Ascending aorta (tissue), 2 donors: ENCODE data around the gene LHCGR. TPM values are rescaled to one million over a fixed set of nuclear protein-coding genes. Genes with fewer than 3 reads are reported as not detected.

Experiments
- DNase-seq, 2 donors: peaks; one replicate each; pipeline ENCODE4 v3.0.0-alpha.2; 2019; ENCODE audit warnings: low spot score in 2 of 2
- H3K27ac ChIP-seq, 2 donors: fragments of 200-600 bp; sonication (generic); one replicate each; pipeline ENCODE4 v1.5.1; 2016 to 2017; ENCODE audit warnings: mild to moderate bottlenecking in 1 of 2
- H3K27me3 ChIP-seq: fragments of 200-600 bp; sonication (generic); one replicate; pipeline ENCODE4 v1.5.1; 2017
- H3K36me3 ChIP-seq, 2 donors: fragments of 200-600 bp; sonication (generic); one replicate each; pipeline ENCODE4 v1.5.1; 2016
- H3K4me1 ChIP-seq, 2 donors: fragments of 200-600 bp; sonication (generic); one replicate each; pipeline ENCODE4 v1.5.1; 2016 to 2017; ENCODE audit warnings: mild to moderate bottlenecking in 1 of 2
- H3K4me3 ChIP-seq, 2 donors: fragments of 200-600 bp; sonication (generic); one replicate each; pipeline ENCODE4 v1.5.1; 2016 to 2017; ENCODE audit warnings: mild to moderate bottlenecking in 1 of 2
- H3K9me3 ChIP-seq, 2 donors: fragments of 200-600 bp; sonication (generic); one replicate each; pipeline ENCODE4 v1.5.1; 2016
- intact Hi-C: fragments of 100-400 bp; cut with DNase I; formaldehyde crosslinking; loops from one replicate; pipeline ENCODE4 v1.15.1; 2023
- total RNA-seq: library from RNA; depleted of rRNA; stranded (reverse); fragments of >200 nt; gene quantifications from one replicate; pipeline ENCODE4 v1.1.0, GENCODE V29; 2016
- TF ChIP-seq, protein P1 (sequence below), 3 experiments: fragments of 200-600 bp in 2 of 3; fragments of 450-650 bp in 1 of 3; sonication (generic) in 2 of 3; IDR thresholded peaks; one replicate each; pipeline ENCODE4 v1.5.1; 2016 to 2019; ENCODE audit warnings: antibody characterized with exemption in 3 of 3, mild to moderate bottlenecking in 1 of 3, moderate library complexity in 1 of 3

Gene LHCGR
- total RNA-seq, 1 donor from 2014 or later: not detected

DNA sequence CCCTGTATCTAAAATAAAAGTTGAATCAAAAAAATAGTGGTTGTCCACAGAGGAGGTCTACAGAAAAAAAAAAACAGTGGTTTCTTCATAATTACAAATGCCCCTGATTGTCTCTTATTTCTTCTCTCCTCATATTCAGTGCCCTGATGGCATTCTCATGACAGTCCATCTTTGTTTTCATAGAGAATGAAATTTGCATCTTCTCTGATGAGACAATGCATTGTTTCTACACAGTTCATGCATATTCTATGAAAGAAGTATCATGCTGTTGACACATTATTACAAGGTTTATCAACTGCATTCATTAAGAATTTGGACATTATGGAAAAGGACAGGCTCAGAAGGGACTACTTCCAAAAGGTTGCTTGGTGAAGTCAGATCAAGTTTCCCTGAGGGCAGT lies 59.5 kb downstream of the LHCGR start:
- no peak for DNase-seq
- TF ChIP-seq, protein P1, sequence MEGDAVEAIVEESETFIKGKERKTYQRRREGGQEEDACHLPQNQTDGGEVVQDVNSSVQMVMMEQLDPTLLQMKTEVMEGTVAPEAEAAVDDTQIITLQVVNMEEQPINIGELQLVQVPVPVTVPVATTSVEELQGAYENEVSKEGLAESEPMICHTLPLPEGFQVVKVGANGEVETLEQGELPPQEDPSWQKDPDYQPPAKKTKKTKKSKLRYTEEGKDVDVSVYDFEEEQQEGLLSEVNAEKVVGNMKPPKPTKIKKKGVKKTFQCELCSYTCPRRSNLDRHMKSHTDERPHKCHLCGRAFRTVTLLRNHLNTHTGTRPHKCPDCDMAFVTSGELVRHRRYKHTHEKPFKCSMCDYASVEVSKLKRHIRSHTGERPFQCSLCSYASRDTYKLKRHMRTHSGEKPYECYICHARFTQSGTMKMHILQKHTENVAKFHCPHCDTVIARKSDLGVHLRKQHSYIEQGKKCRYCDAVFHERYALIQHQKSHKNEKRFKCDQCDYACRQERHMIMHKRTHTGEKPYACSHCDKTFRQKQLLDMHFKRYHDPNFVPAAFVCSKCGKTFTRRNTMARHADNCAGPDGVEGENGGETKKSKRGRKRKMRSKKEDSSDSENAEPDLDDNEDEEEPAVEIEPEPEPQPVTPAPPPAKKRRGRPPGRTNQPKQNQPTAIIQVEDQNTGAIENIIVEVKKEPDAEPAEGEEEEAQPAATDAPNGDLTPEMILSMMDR (IDR thresholded peaks at IDR 0.05): no peak
- H3K9me3 ChIP-seq: no peaks in the 10 kb centered on the region
- H3K27me3 ChIP-seq: no peaks in the 10 kb centered on the region
- no peaks in the 10 kb centered on the region for H3K36me3 ChIP-seq
- no peak overlapping the region for H3K27ac ChIP-seq
- no peak overlapping the region for H3K4me3 ChIP-seq
- intact Hi-C loops: no loop called here
- H3K4me1 ChIP-seq: no peaks in the 10 kb centered on the region

DNA sequence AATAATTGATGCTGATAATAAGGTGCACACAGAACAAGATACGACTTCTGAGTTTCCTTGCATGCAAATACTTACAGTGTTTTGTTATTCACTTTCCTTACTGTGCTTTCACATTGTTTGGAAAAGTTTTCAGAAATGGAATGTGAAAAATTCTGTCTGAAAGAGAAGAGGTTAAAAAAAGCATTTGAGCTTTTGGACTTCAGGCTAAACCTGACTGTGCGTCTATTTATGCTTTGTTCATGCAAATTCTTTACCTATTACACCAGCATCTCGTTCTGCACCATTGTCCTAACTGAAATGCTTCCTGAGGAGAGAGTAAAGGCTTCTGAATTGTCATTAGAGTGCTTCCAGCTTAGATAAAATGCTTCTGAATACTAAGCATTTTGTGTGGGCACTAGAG lies 61.4 kb downstream of the LHCGR start:
- Histone ChIP-seq H3K27ac (no peak overlapping the region), H3K4me1 (no peaks in the 10 kb centered on the region), H3K9me3 (no peaks in the 10 kb centered on the region), H3K36me3 (no peaks in the 10 kb centered on the region), H3K27me3 (no peaks in the 10 kb centered on the region), H3K4me3 (no peak overlapping the region)
- DNase-seq: no peak
- intact Hi-C loops: no loop called here
- TF ChIP-seq, protein P1 (IDR thresholded peaks at IDR 0.05): no peak

DNA sequence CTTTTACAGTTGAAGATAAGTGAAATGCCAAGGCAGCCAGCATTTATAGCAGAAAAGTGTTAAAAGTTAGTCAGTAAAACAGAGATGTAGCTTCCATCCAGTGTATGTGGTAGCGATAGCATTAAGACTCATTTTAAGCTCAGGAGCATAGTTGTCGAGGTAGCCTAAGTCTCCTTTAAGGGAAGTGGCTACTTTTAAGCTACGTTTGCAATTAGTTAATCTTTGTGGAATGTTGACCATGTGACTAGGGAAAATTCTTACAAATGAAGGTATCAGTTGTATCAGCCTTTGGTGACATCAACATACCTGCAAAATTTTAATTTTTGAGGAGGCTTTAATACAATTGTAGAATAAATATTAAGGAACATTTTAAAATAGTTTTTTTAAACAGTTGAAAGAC lies 61.9 kb downstream of the LHCGR start:
- no peak for DNase-seq
- H3K4me3 ChIP-seq: no peak overlapping the region
- H3K27ac ChIP-seq: no peak overlapping the region
- no peaks in the 10 kb centered on the region for H3K9me3 ChIP-seq
- H3K27me3 ChIP-seq: no peaks in the 10 kb centered on the region
- TF ChIP-seq, protein P1 (IDR thresholded peaks at IDR 0.05): no peak
- intact Hi-C loops: no loop called here
- H3K36me3 ChIP-seq: no peaks in the 10 kb centered on the region
- no peaks in the 10 kb centered on the region for H3K4me1 ChIP-seq

DNA sequence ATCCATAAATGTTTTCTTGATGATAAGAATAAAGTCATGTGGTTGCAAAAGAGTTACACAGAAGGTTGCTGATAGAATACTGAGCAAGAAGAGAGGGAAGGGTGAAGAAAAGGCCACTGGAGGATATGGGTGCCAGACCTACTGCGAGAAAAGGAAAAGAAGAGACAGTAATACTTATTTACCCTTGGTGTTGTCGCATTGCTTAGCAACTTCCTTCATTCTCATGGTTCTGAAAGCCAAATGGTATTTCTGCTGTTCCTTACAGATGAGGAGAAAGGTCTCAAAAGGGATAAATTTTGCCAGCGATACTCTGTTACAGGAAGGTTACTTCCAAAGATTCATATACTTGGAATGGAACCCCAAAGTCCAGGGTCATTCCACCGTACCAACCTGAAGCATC lies 62.5 kb downstream of the LHCGR start:
- Histone ChIP-seq H3K36me3 (no peaks in the 10 kb centered on the region), H3K4me3 (no peak overlapping the region), H3K27ac (no peak overlapping the region), H3K27me3 (no peaks in the 10 kb centered on the region), H3K9me3 (no peaks in the 10 kb centered on the region), H3K4me1 (no peaks in the 10 kb centered on the region)
- no peak for DNase-seq
- intact Hi-C loops: no loop called here
- TF ChIP-seq, protein P1 (IDR thresholded peaks at IDR 0.05): no peak

DNA sequence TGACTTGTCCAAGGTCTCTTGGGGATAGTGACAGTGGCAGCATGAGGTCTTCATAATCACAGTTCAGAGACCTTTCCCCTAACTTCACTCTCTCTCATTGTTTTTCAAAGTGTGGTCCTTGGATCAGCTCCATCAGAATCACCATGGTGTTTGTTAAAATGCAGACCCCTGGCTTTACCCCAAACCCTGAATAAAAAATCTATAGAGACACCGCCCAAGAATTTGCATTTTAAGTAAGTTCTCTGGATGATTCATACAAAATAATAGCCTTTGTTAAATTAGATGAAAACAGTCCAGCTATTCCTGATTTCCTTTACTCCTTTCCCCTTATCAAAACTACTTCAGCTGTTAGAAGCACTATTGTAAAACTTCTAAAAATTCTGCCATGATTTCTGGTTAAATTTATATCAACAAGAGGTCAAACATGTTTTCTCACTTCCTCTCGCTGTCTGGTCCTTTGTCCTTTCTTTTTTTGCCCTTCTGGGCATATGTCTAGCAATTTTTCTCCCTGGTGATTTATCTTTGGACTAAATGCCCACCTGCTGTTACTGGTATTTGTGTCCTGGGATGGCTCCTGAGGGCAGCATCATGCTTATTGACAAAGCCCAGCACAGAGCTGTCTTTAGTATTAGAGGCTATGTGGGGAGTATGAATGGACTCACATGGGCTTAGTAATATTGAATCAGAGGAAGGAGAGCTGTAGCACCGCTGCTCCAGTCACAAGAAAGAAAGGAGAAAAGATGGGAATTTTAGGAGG lies 63.4 kb downstream of the LHCGR start:
- no peak overlapping the region for H3K4me3 ChIP-seq
- TF ChIP-seq, protein P1 (IDR thresholded peaks at IDR 0.05): no peak
- intact Hi-C loops: no loop called here
- no peak for DNase-seq
- H3K27me3 ChIP-seq: no peaks in the 10 kb centered on the region
- H3K4me1 ChIP-seq: no peaks in the 10 kb centered on the region
- no peaks in the 10 kb centered on the region for H3K9me3 ChIP-seq
- H3K36me3 ChIP-seq: no peaks in the 10 kb centered on the region
- H3K27ac ChIP-seq: no peak overlapping the region
